ENCODE results near the gene EI24. TPM values are rescaled to one million over a fixed set of nuclear protein-coding genes. Genes with fewer than 3 reads are reported as not detected.

The EI24 gene
- total and polyA plus RNA-seq, 2 of the 8 experiments (the other 6 are each of a cell fraction or from before 2014, with no cell fraction given), result 135 to 264 TPM

- no peak for TF ChIP-seq CHD7 (IDR thresholded peaks at IDR 0.05; ENCODE audit: insufficient replicate concordance, low read length)
- no peak for TF ChIP-seq JUND (IDR thresholded peaks at IDR 0.05; ENCODE audit: low read length)
- no peak for TF ChIP-seq RFX5 (IDR thresholded peaks at IDR 0.05; ENCODE audit: borderline replicate concordance, low read depth, low read length)
- TF ChIP-seq YY1 (IDR thresholded peaks at IDR 0.05; ENCODE audit: low read depth, low read length), result no peak
- TF ChIP-seq HDAC2 (IDR thresholded peaks at IDR 0.05; ENCODE audit: borderline replicate concordance in 1 of 2, low read depth in 2 of 2, low read length in 2 of 2), result no peak
- no peak for TF ChIP-seq MAFK (IDR thresholded peaks at IDR 0.05; ENCODE audit: low read depth, low read length)
These were observed 36.6 kb upstream of the EI24 start (continued) for GRCh38 chr11:125532668-125533067.

Measured in H1 (cell line).